ENCODE results near the gene APCDD1L. TPM values are rescaled to one million over a fixed set of nuclear protein-coding genes. Genes with fewer than 3 reads are reported as not detected.

APCDD1L gene
- total RNA-seq, 2 experiments from 2014 or later: not detected

- ATAC-seq (no peak), DNase-seq (no peak)
- H3K27me3 Mint-ChIP-seq: no peaks in the 10 kb centered on the region
- ChIA-PET CTCF (no interaction called here), POLR2A (no interaction called here)
- no peak for TF ChIP-seq CTCF (IDR thresholded peaks at IDR 0.05)
- intact Hi-C loops (cut with micrococcal nuclease): no loop called here
- no peak overlapping the region for H3K27ac Mint-ChIP-seq
- H3K9me3 Mint-ChIP-seq: no peaks in the 10 kb centered on the region
- H3K36me3 Mint-ChIP-seq (ENCODE audit: low read depth): no peaks in the 10 kb centered on the region
- H3K4me1 Mint-ChIP-seq (ENCODE audit: low read depth): no peaks in the 10 kb centered on the region
- H3K4me3 Mint-ChIP-seq: no peak overlapping the region
These were observed 22.2 kb downstream of the APCDD1L start for GRCh38 chr20:58492795-58493524.

GRCh38 chr20:58492074-58492718 is 23.0 kb downstream of the APCDD1L start:
- Mint-ChIP-seq H3K4me3 (no peak overlapping the region), H3K27ac (no peak overlapping the region), H3K36me3 (ENCODE audit: low read depth) (no peaks in the 10 kb centered on the region), H3K4me1 (ENCODE audit: low read depth) (no peaks in the 10 kb centered on the region), H3K9me3 (peaks cover 2% of the 10 kb centered on the region), H3K27me3 (no peaks in the 10 kb centered on the region)
- TF ChIP-seq CTCF (IDR thresholded peaks at IDR 0.05): no peak
- ATAC-seq (no peak), DNase-seq (no peak)
- ChIA-PET POLR2A (no interaction called here), CTCF (interaction anchor here (1.3 to 1.4 kb wide), 2 partner anchors 9 to 11 kb away, joined by 3 to 8 read pairs; no protein-coding TSS in a partner anchor)
- intact Hi-C loops (cut with micrococcal nuclease): no loop called here

- H3K4me3 Mint-ChIP-seq: no peak overlapping the region
- DNase-seq: no peak
- TF ChIP-seq CTCF (IDR thresholded peaks at IDR 0.05): no peak
- ChIA-PET POLR2A (no interaction called here), CTCF (no interaction called here)
- H3K27ac Mint-ChIP-seq: no peak overlapping the region
- peaks cover 9% of the 10 kb centered on the region for H3K27me3 Mint-ChIP-seq
- intact Hi-C loops (cut with micrococcal nuclease): loop anchor here (10.0 kb wide), 2 partner anchors 159 to 349 kb away; no protein-coding TSS in a partner anchor
- ATAC-seq: no peak
- H3K4me1 Mint-ChIP-seq (ENCODE audit: low read depth): no peaks in the 10 kb centered on the region
- peaks cover 14% of the 10 kb centered on the region for H3K9me3 Mint-ChIP-seq
- H3K36me3 Mint-ChIP-seq (ENCODE audit: low read depth): peaks cover 3% of the 10 kb centered on the region
These were observed 29.0 kb downstream of the APCDD1L start for GRCh38 chr20:58486207-58486606.

- peaks cover 9% of the 10 kb centered on the region for H3K27me3 Mint-ChIP-seq
These were observed 29.8 kb downstream of the APCDD1L start for GRCh38 chr20:58485393-58485792.

More at GRCh38 chr20:58485393-58485792, 29.8 kb downstream of the APCDD1L start:
- Mint-ChIP-seq H3K36me3 (ENCODE audit: low read depth) (peaks cover 3% of the 10 kb centered on the region), H3K27ac (no peak overlapping the region), H3K4me1 (ENCODE audit: low read depth) (no peaks in the 10 kb centered on the region), H3K4me3 (no peak overlapping the region), H3K9me3 (peaks cover 14% of the 10 kb centered on the region)
- ChIA-PET POLR2A (no interaction called here), CTCF (interaction anchor here (0.7 kb wide), 1 partner anchor 89 kb away, joined by 3 read pairs; no protein-coding TSS in a partner anchor)
- no peak for ATAC-seq
- no peak for DNase-seq
- intact Hi-C loops (cut with micrococcal nuclease): loop anchor here (10.0 kb wide), 2 partner anchors 159 to 349 kb away; no protein-coding TSS in a partner anchor
- TF ChIP-seq CTCF (IDR thresholded peaks at IDR 0.05): no peak

Data from activated CD8-positive, alpha-beta T cell treated with anti-CD3 and anti-CD28 coated beads for 36 hours (primary cell).